GM18508 (cell line): ENCODE results near the gene C2CD3.
"Not testable (repeated sequence)": the region's sequence is repeated elsewhere in the genome, so short reads cannot be mapped to it uniquely, and the experiment has no call there.

Experiments used
- ATAC-seq: cut with Tn5 transposase; IDR thresholded peaks from one replicate; pipeline ENCODE4 v1.9.1; 2021; ENCODE audit warnings: moderate number of reproducible peaks; ENCODE audit not compliant: insufficient read depth, unreplicated experiment

C2CD3 gene

DNA sequence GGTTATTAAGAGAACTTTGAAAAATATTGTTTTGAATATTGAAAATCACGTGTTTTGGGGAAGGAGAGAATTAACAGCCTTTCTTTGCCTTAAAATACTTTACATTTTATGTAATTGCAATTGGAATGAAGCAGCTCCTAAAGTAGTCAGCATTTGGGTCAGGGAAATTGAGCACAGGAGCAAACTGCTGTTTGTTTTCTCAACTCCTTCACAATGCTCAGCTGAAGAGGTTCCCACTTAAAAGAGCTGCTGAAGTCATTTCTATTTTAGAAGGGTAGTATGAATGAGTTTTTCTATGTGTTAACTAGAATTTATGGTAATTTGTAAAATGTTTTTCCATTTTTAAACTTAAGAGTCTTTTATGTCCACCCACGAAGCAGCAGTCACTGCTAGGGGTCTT, 180.1 kb downstream of the C2CD3 start:
- ATAC-seq: no peak

DNA sequence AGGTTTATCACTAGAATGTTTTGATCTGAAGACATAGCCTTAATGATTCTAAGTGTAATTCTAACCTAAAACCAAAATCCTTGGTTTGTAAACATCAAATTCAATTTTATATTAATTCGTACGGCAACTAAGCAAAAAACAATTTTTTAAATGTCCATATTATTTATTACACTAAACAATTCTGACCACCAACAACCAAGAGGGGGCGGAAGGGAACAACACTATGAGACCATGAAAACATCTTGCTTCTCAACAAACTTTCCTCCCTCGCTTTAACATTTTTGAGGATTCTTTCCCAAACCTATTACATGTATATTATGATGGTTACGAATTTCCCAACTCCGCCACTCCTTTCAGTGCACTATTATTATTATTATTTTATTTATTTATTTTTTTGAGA, 181.6 kb downstream of the C2CD3 start:
- no peak for ATAC-seq

DNA sequence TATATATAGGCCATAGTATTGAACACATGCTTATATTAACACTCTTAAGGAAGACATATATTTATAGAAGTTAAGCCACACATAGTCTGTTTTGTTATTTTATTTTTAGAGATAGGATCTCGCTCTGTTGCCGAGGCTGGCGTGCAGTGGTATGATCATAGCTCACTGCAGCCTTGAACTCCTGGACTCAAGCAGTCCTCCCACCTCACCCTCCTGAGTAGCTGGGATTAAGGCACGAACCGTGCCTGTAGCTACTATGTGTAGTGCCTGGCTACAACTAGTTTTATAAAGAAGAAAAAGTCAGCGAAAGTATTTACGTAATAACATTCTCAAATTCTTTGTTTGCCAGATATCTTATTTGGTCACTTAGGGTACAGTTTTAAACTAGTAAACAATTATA, 182.6 kb downstream of the C2CD3 start:
- no peak for ATAC-seq

GRCh38 chr11:73985661-73986060, 185.1 kb downstream of the C2CD3 start:
- not testable (repeated sequence) for ATAC-seq

GRCh38 chr11:73983741-73984538, 186.9 kb downstream of the C2CD3 start:
- ATAC-seq: no peak

- ATAC-seq: peak; percentile 39
These were observed 187.6 kb downstream of the C2CD3 start for GRCh38 chr11:73982990-73983740.

- peak; percentile 20 for ATAC-seq
These were observed 188.2 kb downstream of the C2CD3 start, which contains the start of gene UCP2 for GRCh38 chr11:73982595-73982989. Gene UCP2 (minus strand): TSS chr11:73982843. CDS start chr11:73978378, 4,465 bp downstream.

DNA sequence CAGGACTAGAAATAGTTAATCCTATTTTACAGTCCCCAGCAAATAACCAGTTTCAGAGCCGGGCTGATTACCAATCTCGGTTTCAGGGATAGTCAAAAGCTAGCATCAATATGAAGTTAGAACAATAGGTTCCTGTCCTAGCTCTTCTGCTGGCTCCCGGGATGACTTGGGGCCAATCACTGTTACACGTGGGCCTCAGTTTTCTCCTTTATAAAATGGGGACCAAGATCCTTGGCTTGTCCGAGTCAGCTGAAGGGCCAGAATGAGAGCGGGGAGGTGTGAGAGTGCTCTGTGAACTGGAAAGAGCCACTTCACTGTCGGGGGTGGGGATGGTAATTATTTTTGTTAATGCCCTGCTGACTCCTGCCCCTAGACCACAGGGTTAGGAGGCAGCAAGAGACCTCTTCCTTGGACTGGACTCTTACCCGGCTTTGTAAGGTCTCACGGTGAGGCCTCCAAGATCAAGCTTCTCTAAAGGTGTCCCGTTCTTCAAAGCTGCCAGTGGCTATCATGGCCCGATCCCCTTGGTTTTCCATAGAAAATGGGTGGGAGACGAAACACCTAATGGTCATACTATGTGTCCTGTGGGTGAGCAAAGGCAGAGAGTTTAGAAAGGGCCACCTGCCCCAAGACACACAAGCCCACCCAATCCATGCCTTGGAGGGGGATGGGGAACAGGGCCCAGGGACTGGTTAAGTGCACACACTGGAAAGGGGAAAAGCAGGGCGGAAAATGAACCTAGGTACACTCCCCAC, 189.6 kb downstream of the C2CD3 start:
- ATAC-seq: no peak

DNA sequence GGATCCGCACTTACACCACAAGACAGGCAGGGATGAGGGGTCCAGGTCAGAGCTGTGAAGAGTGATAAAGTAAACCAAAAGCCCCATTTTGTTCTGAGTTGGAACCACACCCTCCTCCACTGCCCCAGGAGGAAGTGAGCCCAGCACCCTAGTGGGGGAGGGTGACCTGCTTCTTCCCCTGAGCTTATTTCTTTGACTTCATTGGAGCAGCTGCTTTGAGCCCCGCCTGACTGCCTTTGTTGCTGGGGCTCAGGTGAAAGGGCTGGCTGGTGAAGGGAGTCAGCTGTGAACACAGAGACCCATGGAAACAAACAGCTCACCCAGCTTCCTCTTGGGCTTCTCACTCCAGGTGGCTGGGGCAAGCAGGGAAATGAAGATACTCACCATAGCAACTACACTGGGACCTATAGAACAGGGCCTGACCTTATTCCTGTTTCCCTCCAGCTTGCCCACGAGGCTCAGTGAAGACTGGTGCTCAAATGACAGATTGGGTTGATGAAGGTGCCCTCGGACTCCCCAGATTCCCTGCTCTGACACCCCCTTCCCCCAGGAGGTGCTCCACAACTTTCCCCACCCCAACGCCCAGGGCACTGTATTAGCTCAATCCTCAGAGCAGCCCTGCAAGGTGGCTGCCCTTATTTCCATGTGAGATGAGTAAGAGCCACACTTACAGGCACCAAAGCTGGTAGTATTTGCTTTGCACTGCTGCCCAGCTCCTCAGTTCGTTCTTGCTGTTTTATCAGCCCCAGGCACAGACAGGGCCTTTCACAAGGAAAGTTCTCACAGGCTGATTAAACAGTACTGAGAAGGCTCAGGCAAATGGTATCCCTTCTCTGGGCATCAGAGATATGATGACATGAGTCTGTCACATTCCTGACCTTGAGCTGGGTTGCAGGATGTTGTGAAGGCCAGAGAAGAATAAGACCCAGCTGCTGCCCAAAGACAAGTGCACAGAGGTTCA, 190.5 kb downstream of the C2CD3 start:
- peak; percentile 35 for ATAC-seq

DNA sequence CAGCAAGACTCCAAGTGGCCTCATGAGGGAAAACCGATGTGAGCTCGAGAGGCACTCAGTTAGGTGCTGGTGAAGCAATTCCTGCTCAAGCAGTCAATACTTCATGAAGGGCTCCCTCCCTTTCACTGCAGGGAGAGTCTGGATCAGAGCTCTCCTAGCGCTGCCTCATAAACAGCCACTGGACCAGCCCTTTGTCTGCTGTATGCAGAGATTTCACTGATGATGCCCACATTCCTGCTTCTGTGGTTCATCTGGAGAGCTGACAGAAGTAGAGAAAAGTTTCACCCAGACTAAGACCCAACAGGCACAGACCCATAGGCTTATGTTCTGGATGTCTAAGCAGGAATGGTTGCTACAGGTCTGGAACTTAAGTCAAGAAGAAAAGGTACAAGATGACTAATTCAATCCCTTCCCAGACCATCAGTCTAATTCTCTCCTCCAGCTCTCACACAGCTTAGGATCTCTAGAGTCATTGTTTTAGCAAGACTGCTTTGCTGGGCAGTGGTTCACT, 192.2 kb downstream of the C2CD3 start:
- no peak for ATAC-seq

- ATAC-seq: no peak
These were observed 192.8 kb downstream of the C2CD3 start for GRCh38 chr11:73977856-73978519.

DNA sequence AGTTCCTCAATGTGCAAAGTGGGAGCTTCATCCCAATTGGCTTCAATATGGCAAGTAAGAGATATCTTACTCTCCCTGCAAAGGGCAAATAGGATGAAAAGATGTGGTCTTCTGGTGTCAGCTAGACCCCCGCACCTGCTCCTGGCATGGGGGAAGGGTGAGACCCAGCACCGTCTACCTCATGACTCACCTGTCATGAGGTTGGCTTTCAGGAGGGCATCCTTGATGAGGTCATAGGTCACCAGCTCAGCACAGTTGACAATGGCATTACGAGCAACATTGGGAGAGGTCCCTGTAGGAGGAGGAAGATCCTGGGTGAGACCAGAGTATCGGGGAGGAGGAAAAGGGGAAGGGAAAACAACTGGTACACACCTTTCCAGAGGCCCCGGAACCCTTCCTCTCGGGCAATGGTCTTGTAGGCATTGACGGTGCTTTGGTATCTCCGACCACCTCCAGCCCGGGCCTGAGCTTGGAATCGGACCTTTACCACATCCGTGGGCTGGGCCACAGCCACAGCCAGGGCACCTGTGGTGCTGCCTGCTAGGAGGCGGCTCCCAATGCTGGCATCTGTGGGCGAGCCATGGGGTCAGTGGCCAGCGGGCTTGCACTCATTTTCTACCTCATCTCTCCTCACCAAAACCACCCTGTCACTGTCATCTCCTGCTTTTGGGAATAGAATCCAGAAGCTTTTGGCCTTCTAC, 194.2 kb downstream of the C2CD3 start:
- ATAC-seq: no peak

- no peak for ATAC-seq
These were observed 195.4 kb downstream of the C2CD3 start for GRCh38 chr11:73975479-73975757.

GRCh38 chr11:73974604-73975478, 196.0 kb downstream of the C2CD3 start:
- ATAC-seq: no peak

DNA sequence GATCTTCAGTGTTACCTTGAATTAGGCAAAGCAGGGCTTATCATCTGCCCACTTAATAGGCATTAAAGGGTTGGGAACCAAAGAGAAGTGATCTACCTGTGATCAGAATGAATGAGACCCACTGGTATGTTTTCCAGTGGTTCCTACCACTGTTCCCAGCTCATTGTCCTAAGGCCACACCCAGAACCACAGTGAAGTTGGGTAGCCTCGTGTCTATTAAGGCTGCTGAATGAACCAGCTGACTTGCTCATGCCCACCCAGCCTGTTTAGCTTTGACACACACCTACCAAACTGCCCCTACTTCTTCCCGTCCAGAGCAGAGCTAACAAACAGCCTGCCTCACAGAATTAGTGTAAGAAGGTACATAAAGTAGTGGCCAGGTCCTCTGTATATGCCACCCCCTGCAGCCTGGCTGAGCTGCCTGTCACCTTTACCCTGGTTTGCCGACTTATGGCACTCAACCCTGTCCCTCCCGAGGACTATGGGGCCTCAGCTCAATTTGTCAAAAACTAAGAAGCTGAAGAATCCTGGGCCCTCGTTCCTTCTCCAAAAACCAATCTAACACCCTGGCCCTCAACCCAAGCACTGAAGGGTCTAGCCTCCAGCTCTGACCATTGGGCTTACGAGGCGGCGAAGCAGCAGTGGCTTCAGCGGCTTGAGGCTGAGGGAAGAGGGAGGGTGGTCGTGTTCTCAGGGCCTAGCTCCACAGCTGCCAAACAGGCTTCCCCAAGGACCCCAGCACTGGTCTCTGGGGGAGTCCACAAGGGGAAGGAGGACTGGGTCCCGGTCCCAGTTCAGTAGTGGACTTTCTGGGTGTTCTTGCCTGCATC, 198.0 kb downstream of the C2CD3 start:
- no peak for ATAC-seq

GRCh38 chr11:73972187-73972586, 198.6 kb downstream of the C2CD3 start:
- ATAC-seq: no peak

DNA sequence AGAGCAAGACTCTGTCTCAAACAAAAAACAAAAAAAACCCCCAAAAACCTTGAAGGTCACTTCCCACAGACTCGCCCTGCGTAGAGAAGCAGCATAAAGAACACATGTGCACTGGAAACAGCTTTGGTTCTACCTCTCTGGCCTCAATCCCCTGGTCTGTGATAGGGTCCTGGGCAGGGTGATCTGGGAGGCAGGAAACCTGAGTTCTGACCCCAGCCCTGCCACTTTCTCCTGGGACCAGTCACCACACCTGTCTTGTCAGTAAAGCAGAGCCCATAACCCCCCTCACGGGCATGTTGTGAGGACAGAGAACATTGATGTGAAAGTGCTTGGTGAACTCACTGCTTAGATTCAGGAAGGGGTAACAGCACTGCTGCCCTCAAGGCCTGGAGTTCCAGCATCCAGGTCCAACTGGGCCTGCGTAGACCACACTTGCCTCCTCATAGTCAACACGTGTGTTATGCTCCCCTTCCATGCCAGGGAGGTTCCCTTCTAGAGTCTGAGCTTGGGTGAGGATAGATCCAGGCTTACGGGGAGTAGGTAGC, 199.6 kb downstream of the C2CD3 start:
- ATAC-seq: no peak
